ENCODE measurements around the gene ZSCAN12. TPM values are rescaled to one million over a fixed set of nuclear protein-coding genes. Genes with fewer than 3 reads are reported as not detected.

The ZSCAN12 gene
- total and polyA plus RNA-seq, 2 of the 13 experiments (the other 11 are each of a cell fraction or from before 2014, with no cell fraction given) = 2.8 to 8.9 TPM

GRCh38 chr6:28399350-28400121 lies at the start of gene ZSCAN12 (continued):
- TF ChIP-seq THAP9 (CRISPR knock-in tag; IDR thresholded peaks at IDR 0.05; ENCODE audit: borderline replicate concordance) = peak; percentile 95
- TF ChIP-seq ZNF24 (IDR thresholded peaks at IDR 0.05) = peak; percentile 50; the same call in 1 of the 2 replicates
- TF ChIP-seq THYN1 (CRISPR knock-in tag; IDR thresholded peaks at IDR 0.05; ENCODE audit: borderline replicate concordance, low read depth) = no peak
- TF ChIP-seq ZNF841 (CRISPR knock-in tag; IDR thresholded peaks at IDR 0.05; ENCODE audit: borderline replicate concordance) = peak; percentile 16; the same call in 1 of the 2 replicates
- TF ChIP-seq REXO4 (CRISPR knock-in tag; IDR thresholded peaks at IDR 0.05; ENCODE audit: borderline replicate concordance) = peak; percentile 81; the same call in 1 of the 2 replicates
- peak; percentile 98 for TF ChIP-seq YEATS4 (CRISPR knock-in tag; IDR thresholded peaks at IDR 0.05; ENCODE audit: borderline replicate concordance)
- no peak for TF ChIP-seq ZNF83 (CRISPR knock-in tag; IDR thresholded peaks at IDR 0.05; ENCODE audit: borderline replicate concordance)
- no peak for TF ChIP-seq SETDB1 (CRISPR knock-in tag; IDR thresholded peaks at IDR 0.05; ENCODE audit: borderline replicate concordance)
- TF ChIP-seq MEIS1 (CRISPR knock-in tag; IDR thresholded peaks at IDR 0.05; ENCODE audit: borderline replicate concordance) = peak; percentile 75
- peak; percentile 96 for TF ChIP-seq NRL (CRISPR knock-in tag; IDR thresholded peaks at IDR 0.05; ENCODE audit: borderline replicate concordance)
- TF ChIP-seq MNT (IDR thresholded peaks at IDR 0.05) = no peak
- TF ChIP-seq U2AF1 (optimal IDR thresholded peaks at IDR 0.05; ENCODE audit: low read depth, low read length) = peak; percentile 100
- peak; percentile 83; the same call in 1 of the 2 replicates for TF ChIP-seq ZXDC (CRISPR knock-in tag; IDR thresholded peaks at IDR 0.05)
- no peak; the same call in 1 of the 2 replicates for TF ChIP-seq MBNL3 (CRISPR knock-in tag; conservative IDR thresholded peaks at IDR 0.05)
- peak; percentile 92; the same call in 1 of the 2 replicates for TF ChIP-seq ZNF580 (CRISPR knock-in tag; IDR thresholded peaks at IDR 0.05; ENCODE audit: borderline replicate concordance, low read depth)
- TF ChIP-seq PHF20 (CRISPR knock-in tag; IDR thresholded peaks at IDR 0.05) = peak; percentile 99
- peak; percentile 98 for TF ChIP-seq BORCS8-MEF2B (CRISPR knock-in tag; IDR thresholded peaks at IDR 0.05)
- no peak for TF ChIP-seq PREB (CRISPR knock-in tag; IDR thresholded peaks at IDR 0.05)

All from HepG2 (cell line).